GM23338 (cell line): ENCODE results near the gene FRMD4A. TPM values are rescaled to one million over a fixed set of nuclear protein-coding genes. Genes with fewer than 3 reads are reported as not detected.
A peak's percentile ranks its signal among the peaks of the same experiment; 100 is the strongest.

ENCODE experiments used
- ATAC-seq: fragments of 200-7000 bp; cut with Tn5 transposase; 3 replicates; pipeline ENCODE4 v1.9.1; 2020
- DNase-seq: peaks from one replicate; pipeline ENCODE4 v3.0.0-alpha.2; 2015; ENCODE audit warnings: low spot score
- H2AFZ ChIP-seq: fragments of 200-600 bp; sonication (generic); 2 replicates; pipeline ENCODE4 v1.8.0; 2016; ENCODE audit warnings: antibody characterized with exemption, mild to moderate bottlenecking, moderate library complexity
- H3F3A ChIP-seq: fragments of 200-600 bp; sonication (generic); replicated peaks from 2 replicates; pipeline ENCODE4 v1.8.0; 2017; ENCODE audit warnings: antibody characterized with exemption, mixed run types, low read depth
- H3K27ac ChIP-seq: fragments of 200-600 bp; sonication (generic); 2 replicates; pipeline ENCODE4 v1.6.1; 2016; ENCODE audit warnings: low read depth
- H3K27me3 ChIP-seq: fragments of 200-600 bp; sonication (generic); 2 replicates; pipeline ENCODE4 v1.8.0; 2016; ENCODE audit warnings: mild to moderate bottlenecking, mixed run types, moderate library complexity; ENCODE audit not compliant: insufficient read depth
- H3K36me3 ChIP-seq: fragments of 200-600 bp; sonication (generic); 2 replicates; pipeline ENCODE4 v1.8.0; 2016; ENCODE audit warnings: mild to moderate bottlenecking; ENCODE audit not compliant: insufficient read depth
- H3K4me1 ChIP-seq: fragments of 200-600 bp; sonication (generic); 2 replicates; pipeline ENCODE4 v1.8.0; 2016; ENCODE audit warnings: mild to moderate bottlenecking, moderate library complexity; ENCODE audit not compliant: insufficient read depth
- H3K4me2 ChIP-seq: fragments of 200-600 bp; sonication (generic); 2 replicates; pipeline ENCODE4 v1.7.1; 2017; ENCODE audit warnings: mixed run types
- H3K4me3 ChIP-seq: fragments of 200-600 bp; sonication (generic); 2 replicates; pipeline ENCODE4 v1.6.1; 2016; ENCODE audit warnings: mixed run types
- H3K79me2 ChIP-seq: fragments of 200-600 bp; sonication (generic); replicated peaks from 2 replicates; pipeline ENCODE4 v1.8.0; 2017; ENCODE audit warnings: mild to moderate bottlenecking; ENCODE audit not compliant: insufficient read depth
- H3K9me2 ChIP-seq: fragments of 200-600 bp; sonication (generic); 2 replicates; pipeline ENCODE4 v1.8.0; 2017; ENCODE audit not compliant: insufficient read depth
- H4K20me1 ChIP-seq: fragments of 200-600 bp; sonication (generic); replicated peaks from 2 replicates; pipeline ENCODE4 v1.8.0; 2017; ENCODE audit warnings: mild to moderate bottlenecking; ENCODE audit not compliant: insufficient read depth
- H3K27ac Mint-ChIP-seq: 2 replicates; pipeline ENCODE4 v1.8.0; 2020; ENCODE audit warnings: inconsistent platforms, mild to moderate bottlenecking, moderate library complexity, mixed read lengths
- H3K27me3 Mint-ChIP-seq: 3 replicates; pipeline ENCODE4 v1.8.0; 2022; ENCODE audit warnings: low read depth, mild to moderate bottlenecking, moderate library complexity, mixed read lengths, inconsistent platforms; ENCODE audit not compliant: insufficient read depth, poor library complexity
- H3K36me3 Mint-ChIP-seq: 3 replicates; pipeline ENCODE4 v1.8.0; 2021; ENCODE audit warnings: low read depth, mild to moderate bottlenecking, inconsistent platforms, moderate library complexity, mixed read lengths
- H3K4me1 Mint-ChIP-seq: 3 replicates; pipeline ENCODE4 v1.8.0; 2020; ENCODE audit warnings: mild to moderate bottlenecking, inconsistent platforms, mixed read lengths
- H3K4me3 Mint-ChIP-seq: 3 replicates; pipeline ENCODE4 v1.8.0; 2021; ENCODE audit warnings: moderate library complexity, mild to moderate bottlenecking, inconsistent platforms, mixed read lengths
- H3K9me3 Mint-ChIP-seq: 3 replicates; pipeline ENCODE4 v1.8.0; 2020; ENCODE audit warnings: moderate library complexity, mild to moderate bottlenecking, inconsistent platforms, mixed read lengths
- CREB1 ChIP-seq: fragments of 250-450 bp; sonication (Bioruptor Pico); IDR thresholded peaks from 2 replicates; pipeline ENCODE4 v1.5.0; 2020; ENCODE audit warnings: low read depth, mild to moderate bottlenecking, moderate library complexity
- CTCF ChIP-seq, 2 experiments: fragments of 200-600 bp in 1 of 2; sonication (generic) in 1 of 2; conservative IDR thresholded peaks; 2 replicates each; pipeline versions ENCODE4 v1.5.1 to v1.6.1; 2016 to 2017; ENCODE audit warnings: antibody characterized with exemption in 2 of 2, low read depth in 2 of 2, mild to moderate bottlenecking in 2 of 2, moderate library complexity in 1 of 2
- ETS1 ChIP-seq: IDR thresholded peaks from 2 replicates; pipeline ENCODE4 v1.6.1; 2016; ENCODE audit warnings: antibody characterized with exemption
- JUNB ChIP-seq: IDR thresholded peaks from one replicate; pipeline ENCODE4 v1.6.1; 2016; ENCODE audit warnings: antibody characterized with exemption; ENCODE audit not compliant: unreplicated experiment
- REST ChIP-seq: IDR thresholded peaks from one replicate; pipeline ENCODE4 v1.6.1; 2018; ENCODE audit warnings: antibody characterized with exemption; ENCODE audit not compliant: unreplicated experiment
- polyA plus RNA-seq: library from polyadenylated mRNA; unstranded; fragments of >200 nt; fragmentation: Nextera tagmentation; extraction: Ambion mirVana; gene quantifications from 2 replicates; pipeline ENCODE4 v1.2.1, GENCODE V29; 2016
- total RNA-seq: library from RNA; depleted of rRNA; stranded (reverse); fragments of >200 nt; shearing (Covaris generic); gene quantifications from 2 replicates; pipeline ENCODE4 v1.2.3, GENCODE V29; 2014

Gene FRMD4A
- total and polyA plus RNA-seq, 2 experiments from 2014 or later, result 14.0 to 20.1 TPM

- no peak overlapping the region for H3K4me3 ChIP-seq
- no peak for DNase-seq
These were observed 339.4 kb downstream of the FRMD4A start for GRCh38 chr10:13991353-13991752.

More at GRCh38 chr10:13991353-13991752, 339.4 kb downstream of the FRMD4A start:
- peaks cover 18% of the 10 kb centered on the region for H3K4me1 Mint-ChIP-seq
- TF ChIP-seq ETS1 (no peak), JUNB (no peak), CTCF (conservative IDR thresholded peaks at IDR 0.05; ENCODE audit: low read depth in 2 of 2) (peak in 1 of 2 experiments; percentile 27; a peak in 1 of 4 replicates), REST (no peak), CREB1 (CRISPR knock-in tag) (no peak)
- peak; percentile 83 for ATAC-seq
- no peaks in the 10 kb centered on the region for H3K4me1 ChIP-seq
- H3K79me2 ChIP-seq, result no peaks in the 10 kb centered on the region
- H3K36me3 Mint-ChIP-seq, result no peaks in the 10 kb centered on the region
- no peaks in the 10 kb centered on the region for H3K9me3 Mint-ChIP-seq
- no peaks in the 10 kb centered on the region for H3F3A ChIP-seq
- H3K27me3 ChIP-seq, result no peaks in the 10 kb centered on the region
- no peak overlapping the region for H3K4me3 Mint-ChIP-seq
- no peak overlapping the region for H3K27ac Mint-ChIP-seq
- H3K4me2 ChIP-seq, result no peak overlapping the region
- no peaks in the 10 kb centered on the region for H4K20me1 ChIP-seq
- no peak overlapping the region for H3K27ac ChIP-seq
- no peak overlapping the region for H2AFZ ChIP-seq
- H3K36me3 ChIP-seq, result no peaks in the 10 kb centered on the region
- no peaks in the 10 kb centered on the region for H3K27me3 Mint-ChIP-seq
- H3K9me2 ChIP-seq, result peaks cover 6% of the 10 kb centered on the region; the same call in 1 of the 2 replicates
